WI38 (cell line): ENCODE measurements around the gene SYNGR3.
"Not testable (repeated sequence)": the region's sequence is repeated elsewhere in the genome, so short reads cannot be mapped to it uniquely, and the experiment has no call there.

ENCODE experiments used
- H3K4me3 ChIP-seq: 2 replicates; pipeline ENCODE4 v1.5.1; 2011; ENCODE audit warnings: low read depth, mild to moderate bottlenecking, control low read depth, low read length
- TF ChIP-seq, protein P1 (sequence below): IDR thresholded peaks from 2 replicates; pipeline ENCODE4 v1.5.1; 2012; ENCODE audit warnings: low read depth, mild to moderate bottlenecking, control low read depth, low read length

Gene SYNGR3

DNA sequence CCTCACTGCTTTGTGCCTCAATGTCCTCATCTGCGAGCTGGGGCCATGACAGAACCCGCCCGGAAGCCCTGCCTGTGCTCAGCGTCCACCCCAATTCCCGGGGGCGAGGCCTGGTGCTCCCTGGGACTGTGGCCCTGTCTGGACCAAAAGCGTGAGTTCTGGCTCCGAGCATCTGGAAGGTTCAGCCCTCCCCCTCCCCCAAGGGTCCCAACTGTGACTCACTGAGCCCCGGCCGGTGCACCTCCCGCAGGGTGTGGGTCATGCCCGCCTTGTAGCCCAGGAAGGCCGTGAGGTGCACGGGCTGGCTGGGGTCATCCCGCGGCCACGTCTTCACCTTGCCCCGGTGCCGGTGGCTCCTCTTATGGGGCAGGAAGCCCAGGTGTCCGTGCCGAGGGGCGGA lies 36.0 kb upstream of the SYNGR3 start:
- TF ChIP-seq, protein P1, sequence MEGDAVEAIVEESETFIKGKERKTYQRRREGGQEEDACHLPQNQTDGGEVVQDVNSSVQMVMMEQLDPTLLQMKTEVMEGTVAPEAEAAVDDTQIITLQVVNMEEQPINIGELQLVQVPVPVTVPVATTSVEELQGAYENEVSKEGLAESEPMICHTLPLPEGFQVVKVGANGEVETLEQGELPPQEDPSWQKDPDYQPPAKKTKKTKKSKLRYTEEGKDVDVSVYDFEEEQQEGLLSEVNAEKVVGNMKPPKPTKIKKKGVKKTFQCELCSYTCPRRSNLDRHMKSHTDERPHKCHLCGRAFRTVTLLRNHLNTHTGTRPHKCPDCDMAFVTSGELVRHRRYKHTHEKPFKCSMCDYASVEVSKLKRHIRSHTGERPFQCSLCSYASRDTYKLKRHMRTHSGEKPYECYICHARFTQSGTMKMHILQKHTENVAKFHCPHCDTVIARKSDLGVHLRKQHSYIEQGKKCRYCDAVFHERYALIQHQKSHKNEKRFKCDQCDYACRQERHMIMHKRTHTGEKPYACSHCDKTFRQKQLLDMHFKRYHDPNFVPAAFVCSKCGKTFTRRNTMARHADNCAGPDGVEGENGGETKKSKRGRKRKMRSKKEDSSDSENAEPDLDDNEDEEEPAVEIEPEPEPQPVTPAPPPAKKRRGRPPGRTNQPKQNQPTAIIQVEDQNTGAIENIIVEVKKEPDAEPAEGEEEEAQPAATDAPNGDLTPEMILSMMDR: no peak
- no peak overlapping the region for H3K4me3 ChIP-seq

DNA sequence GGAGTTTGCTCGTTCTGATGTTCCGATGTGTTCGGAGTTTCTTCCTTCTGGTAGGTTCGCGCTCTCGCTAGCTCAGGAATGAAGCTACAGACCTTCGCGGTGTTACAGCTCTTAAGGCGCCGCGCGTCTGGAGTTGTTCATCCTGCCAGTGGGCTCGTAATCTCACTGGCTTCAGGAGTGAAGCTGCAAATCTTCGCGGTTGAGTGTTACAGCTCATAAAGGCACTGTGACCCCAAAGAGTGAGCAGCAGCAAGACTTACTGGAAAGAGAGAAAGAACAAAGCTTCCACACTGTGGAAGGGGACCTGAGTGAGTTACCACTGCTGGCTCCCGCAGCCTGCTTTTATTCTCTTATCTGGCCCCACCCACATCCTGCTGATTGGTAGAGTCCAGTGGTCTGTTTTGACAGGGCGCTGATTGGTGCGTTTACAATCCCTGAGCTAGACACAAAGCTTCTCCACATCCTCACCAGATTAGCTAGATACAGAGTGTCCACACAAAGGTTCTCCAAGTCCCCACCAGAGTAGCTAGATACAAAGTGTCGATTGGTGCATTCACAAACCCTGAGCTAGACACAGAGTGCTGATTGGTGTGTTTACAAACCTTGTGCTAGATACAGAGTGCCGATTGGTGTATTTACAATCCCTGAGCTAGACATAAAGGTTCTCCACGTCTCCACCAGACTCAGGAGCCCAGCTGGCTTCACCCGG lies 32.2 kb upstream of the SYNGR3 start:
- not testable (repeated sequence) for H3K4me3 ChIP-seq

DNA sequence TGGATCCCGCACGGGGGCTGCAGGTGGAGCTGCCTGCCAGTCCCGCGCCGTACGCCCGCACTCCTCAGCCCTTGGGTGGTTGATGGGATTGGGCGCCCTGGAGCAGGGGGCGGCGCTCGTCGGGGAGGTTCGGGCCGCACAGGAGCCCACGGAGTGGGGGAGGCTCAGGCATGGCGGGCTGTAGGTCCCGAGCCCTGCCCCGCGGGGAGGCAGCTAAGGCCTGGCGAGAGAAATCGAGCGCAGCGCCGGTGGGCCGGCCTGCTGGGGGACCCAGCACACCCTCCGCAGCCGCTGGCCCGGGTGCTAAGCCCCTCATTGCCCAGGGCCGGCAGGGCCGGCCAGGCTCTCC lies 31.7 kb upstream of the SYNGR3 start:
- not testable (repeated sequence) for H3K4me3 ChIP-seq

GRCh38 chr16:1958715-1959268 lies 31.0 kb upstream of the SYNGR3 start:
- TF ChIP-seq, protein P1: no peak
- H3K4me3 ChIP-seq: peak overlapping the region; percentile 79; the same call in 1 of the 2 replicates

DNA sequence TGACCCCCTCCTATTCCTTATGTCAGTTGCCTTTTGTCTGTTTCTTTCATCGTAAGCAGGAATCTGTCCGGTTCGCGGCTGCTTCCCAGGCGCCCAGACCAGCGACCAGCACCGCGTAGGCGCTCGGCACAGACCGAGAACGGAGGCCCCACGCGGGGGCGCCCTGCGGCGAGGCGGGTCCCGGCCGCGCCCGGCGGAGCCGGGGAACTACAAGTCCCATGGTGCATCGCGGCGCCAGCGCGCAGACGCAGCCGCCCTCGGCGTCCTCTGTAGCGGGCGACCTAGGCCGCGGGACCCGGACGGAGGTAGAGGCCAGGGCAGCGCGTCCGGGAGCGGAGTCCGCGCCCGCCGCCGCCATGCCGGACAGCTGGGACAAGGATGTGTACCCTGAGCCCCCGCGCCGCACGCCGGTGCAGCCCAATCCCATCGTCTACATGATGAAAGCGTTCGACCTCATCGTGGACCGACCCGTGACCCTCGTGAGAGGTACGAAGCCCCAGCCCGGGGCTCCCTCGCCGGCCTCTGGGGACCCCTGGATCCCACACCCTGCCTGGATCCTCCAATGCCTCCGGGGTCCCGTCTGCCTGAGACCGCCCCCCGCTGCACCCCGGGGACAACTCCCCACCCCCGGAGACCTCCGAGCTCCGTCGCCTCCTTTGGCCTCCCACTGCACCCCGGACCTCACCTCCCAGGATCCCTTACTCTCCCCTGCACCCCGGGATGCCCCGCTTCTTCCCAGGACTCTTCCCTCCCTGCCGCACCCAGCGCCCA lies 30.3 kb upstream of the SYNGR3 start, which contains the start of gene NDUFB10:
Gene NDUFB10, plus strand, starts transcription at position 270 of the 771 bp plus-strand sequence. Its CDS starts 87 bp downstream, at position 357.
- TF ChIP-seq, protein P1: peak; percentile 56
- H3K4me3 ChIP-seq: peak within 1 kb of the TSS; percentile 79

- peak overlapping the region; percentile 79 for H3K4me3 ChIP-seq
- TF ChIP-seq, protein P1: no peak
Observed at GRCh38 chr16:1960665-1961630, 28.8 kb upstream of the SYNGR3 start.

- TF ChIP-seq, protein P1: no peak
Observed at GRCh38 chr16:1961651-1962067, 28.1 kb upstream of the SYNGR3 start.

GRCh38 chr16:1962161-1963153 lies 27.3 kb upstream of the SYNGR3 start:
- peak overlapping the region; percentile 96 for H3K4me3 ChIP-seq

More at GRCh38 chr16:1961651-1962067, 28.1 kb upstream of the SYNGR3 start:
- H3K4me3 ChIP-seq: no peak overlapping the region
